ENCODE measurements around the gene GUK1.
"Not testable (repeated sequence)": the region's sequence is repeated elsewhere in the genome, so short reads cannot be mapped to it uniquely, and the experiment has no call there.

Gene GUK1

DNA sequence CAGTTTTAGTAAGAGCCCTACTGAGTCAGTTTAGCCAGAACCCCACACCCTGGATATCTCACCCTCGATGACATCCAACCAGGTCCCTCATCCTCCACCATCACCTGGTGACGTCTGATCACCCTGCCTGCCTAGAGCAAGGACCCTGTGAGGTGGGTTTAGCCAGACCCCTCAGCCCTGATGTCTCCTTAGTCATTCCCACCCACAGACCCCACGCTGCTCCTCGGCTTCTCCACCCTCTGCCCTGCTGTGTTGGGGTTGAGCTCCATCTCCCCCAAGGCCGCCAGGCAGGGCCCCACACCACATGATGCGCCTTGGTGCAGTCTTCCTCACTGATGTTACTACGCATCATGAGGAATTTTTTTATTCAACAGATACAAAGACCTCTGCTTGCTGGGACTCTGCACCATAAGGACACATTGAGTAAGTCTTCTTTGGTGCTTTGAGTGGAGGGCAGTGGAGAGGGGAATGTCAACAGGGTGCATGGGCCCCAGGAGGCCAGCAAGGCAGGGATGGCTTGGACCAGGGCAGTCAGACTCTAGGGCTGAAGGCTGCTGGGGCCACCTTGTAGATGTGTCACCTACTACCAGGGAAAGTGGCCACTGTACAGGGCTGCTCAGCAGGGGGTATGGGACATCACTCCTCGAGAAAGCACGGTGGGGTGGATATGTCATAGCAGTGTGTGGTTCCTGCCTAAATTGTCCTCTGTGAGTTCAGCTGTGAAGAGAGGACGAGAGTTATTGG is 23.9 kb downstream of the GUK1 start:
- no peak for DNase-seq

GRCh38 chr1:228164561-228165371 is 24.7 kb downstream of the GUK1 start:
- no peak for DNase-seq

DNA sequence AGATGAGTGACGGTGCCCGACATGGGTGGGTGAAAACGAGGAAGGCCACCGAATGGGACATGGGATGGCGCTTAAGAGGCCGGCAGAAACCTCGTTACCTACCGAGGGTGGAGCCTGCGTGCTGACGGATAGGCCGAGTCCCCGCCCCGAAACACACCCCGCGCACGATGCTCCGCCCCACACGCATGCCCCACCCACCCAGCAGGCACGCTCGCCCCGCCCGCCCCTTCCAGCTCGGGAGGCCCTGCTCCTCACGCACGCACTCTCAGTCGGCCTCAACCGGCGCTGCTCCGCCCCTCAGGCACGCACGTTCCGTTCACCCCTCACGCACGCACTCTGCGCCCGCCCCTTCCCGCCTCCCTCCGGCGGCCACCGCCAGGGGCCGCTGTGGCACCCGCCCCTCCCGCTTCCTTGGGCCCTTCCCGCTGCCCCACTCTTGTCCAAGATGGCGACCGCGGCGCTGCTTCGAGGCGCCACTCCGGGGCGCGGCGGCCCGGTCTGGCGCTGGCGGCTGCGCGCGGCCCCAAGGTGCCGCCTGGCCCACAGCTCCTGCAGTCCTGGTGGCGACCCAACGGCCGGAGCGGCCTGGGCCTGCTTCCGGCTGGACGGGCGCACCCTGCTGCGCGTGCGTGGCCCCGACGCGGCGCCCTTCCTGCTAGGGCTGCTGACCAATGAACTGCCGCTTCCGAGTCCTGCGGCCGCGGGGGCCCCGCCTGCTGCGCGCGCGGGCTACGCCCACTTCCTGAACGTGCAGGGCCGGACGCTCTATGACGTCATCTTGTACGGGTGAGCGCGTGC is 25.5 kb downstream of the GUK1 start, which contains the start of gene IBA57:
TSS of gene IBA57 (plus strand) at position 433 of the 798 bp plus-strand sequence. CDS start at position 446, 13 bp downstream.
- peak; percentile 99 for DNase-seq

DNA sequence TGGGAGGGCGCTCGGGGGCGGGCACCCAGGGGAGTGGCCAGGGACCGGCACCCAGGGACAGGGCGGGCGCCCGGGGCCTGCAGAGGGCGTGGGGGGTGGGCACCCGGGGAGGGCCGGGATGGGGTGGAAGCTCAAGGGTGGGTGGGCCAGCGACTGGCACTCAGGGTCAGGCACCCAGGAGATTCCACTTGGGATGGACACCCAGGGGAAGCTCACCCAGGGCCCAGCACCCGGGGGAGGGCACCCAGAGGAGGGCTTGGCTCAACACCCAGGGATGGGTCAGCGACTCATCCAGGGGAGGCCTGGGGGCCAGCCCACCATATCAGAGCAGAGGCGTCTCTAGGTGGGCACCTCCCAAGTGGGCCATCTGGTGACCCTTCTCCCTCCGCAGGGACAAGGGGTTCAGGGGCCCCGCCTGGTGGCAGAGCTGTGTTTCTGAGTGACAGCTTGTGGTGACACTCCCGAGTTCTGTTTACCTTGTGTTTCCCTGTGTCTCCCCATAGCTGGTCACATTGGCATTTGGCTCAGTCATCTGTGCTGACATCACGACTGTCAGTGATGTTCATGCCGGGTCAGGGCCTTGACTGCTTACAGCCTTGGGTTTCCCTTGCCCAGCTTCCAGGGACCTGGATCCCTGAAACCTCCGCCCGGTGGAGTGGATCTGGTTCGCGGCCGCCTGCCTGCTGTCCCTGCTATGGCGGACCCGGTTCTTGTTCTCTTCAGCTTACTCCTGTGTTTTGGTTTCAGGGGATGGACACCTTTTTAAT is 26.3 kb downstream of the GUK1 start:
- DNase-seq, result peak; percentile 68

- DNase-seq, result no peak
Measured at GRCh38 chr1:228168563-228169270, 28.6 kb downstream of the GUK1 start.

DNA sequence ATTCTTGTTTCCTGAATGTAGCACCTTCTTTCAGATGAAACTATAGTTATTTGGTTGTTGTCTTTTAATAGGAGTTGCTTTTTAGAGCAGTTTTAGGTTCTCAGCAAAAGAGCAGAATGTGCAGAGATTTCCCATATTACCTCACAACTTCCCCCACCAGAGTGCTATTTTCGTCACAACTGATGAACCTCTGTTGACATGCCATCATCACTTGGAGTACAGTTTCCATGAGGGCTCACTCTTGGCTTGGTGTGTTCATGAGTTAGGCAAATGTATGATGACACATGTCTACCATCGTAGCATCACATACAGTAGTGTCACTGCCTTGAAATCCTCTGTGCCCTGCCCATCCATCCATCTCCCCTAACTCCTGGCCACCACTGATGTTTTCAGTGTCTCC is 29.3 kb downstream of the GUK1 start:
- no peak for DNase-seq

DNA sequence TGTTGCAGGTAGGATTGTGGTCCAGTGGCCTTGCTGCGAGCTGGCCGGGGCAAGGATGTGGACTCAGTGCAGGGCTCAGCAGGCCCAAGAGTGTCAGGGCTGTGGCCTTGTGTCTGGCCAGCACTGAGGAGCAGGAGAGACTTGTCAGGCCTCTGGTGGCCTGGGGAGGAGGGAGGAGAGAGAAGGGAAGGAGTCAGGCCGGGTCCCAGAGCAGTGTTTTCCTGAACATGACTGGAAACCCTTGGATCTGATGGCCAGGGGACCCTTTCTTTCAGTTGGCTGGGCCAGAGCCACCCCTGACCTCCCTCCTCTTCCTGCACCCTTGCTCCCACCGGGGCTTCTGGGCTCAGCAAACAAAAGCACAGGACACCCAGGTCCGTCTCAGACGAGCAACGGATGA is 30.6 kb downstream of the GUK1 start:
- DNase-seq, result no peak

GRCh38 chr1:228171221-228171891 is 31.3 kb downstream of the GUK1 start:
- no peak for DNase-seq

DNA sequence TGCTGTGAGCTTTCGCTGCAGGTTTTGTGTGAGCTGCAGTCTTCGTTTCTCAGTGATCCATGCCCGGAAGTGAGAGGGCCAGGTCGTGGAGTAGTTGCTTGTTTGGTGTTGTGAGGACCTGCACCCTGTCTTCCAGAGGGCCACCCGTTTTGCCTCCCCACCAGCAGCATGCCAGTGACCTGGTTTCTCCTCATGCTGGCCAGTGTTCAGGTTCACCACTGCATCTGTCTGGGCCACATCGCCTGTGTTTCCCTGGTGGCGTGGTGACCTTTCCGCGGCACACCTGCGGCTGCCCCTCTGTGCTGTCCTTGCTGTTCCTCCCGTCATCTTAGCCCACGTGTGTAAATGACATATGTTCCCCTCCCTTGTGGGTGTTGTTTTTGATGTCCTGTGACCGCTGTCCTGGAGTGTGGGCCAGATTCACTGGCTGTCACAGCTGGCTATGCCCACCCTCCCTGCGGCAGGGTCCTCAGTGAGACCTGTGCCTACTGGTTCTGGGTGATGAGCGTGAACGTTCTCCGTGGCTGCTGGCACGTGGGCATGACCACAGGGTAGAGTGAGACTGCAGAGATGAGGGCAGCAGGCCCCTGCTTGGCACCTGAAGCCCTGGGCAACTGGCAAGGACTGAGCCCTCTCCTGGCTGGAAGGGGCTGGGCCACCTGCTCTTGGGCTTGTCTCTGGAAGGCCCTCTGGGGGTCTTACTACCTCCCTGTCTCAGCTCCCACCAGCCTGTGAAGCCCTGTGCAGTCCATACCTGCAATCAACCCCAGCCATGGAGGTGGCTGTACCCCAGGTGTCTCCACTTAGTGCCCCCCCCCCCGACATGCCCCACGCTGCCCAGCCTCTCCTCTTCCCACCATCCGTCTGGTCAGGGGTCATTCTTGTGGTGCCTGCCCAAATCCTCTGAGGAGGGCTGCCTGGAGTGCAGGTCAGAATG is 32.8 kb downstream of the GUK1 start:
- no peak for DNase-seq

DNA sequence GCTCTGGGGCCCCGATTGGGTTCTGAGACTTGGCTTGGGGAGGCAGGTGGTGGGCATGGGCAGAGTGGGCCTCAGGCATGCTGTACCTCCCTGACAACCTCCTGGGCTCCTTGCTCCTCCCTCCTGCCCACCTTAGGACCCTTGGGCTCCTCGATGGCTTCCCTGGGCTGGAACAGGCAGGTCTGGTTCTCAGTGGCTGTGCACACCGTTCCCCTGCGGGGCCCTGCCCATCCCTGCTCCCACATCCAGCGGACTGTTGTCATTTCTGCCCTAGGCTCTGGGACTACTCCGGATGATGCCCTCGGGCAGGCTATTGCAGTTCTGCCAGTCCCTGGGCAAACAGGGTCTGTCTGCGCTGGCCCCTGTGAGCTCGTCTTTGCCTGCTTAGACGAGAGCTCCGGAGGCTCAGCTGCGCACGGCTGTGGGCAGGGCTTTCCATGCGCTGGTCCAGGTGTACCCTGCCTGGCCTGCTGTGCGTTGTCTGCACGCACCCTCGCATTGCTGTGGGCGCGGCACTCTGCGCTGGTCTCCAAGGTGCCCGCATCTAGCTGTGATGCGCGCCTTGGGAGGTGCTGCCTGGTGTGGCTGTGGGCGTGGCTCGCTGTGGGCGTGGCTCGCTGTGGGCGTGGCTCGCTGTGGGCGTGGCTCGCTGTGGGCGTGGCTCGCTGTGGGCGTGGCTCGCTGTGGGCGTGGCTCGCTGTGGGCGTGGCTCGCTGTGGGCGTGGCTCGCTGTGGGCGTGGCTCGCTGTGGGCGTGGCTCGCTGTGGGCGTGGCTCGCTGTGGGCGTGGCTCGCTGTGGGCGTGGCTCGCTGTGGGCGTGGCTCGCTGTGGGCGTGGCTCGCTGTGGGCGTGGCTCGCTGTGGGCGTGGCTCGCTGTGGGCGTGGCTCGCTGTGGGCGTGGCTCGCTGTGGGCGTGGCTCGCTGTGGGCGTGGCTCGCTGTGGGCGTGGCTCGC is 33.7 kb downstream of the GUK1 start:
- not testable (repeated sequence) for DNase-seq

- no peak for DNase-seq
Measured at GRCh38 chr1:228174482-228175315, 34.6 kb downstream of the GUK1 start.

GRCh38 chr1:228175316-228176023 is 35.4 kb downstream of the GUK1 start:
- DNase-seq, result no peak

DNA sequence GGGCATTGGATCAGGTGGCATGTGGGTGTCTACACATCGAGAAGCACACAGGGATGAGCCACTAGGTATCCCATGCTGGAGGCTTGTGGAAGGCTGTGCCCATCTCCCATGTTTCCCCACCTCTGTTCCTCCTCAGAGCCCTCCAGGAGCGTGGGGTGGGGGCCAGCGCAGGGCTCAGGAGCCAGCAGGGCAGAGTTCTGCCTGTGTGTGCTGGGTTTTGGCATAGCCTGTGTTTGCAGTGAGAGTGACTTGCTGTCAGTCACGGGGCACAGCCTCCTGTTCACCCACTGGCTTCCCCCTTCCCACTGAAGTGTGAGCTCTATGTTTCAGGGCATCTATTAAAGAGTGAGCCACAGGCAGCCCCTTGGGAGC is 35.9 kb downstream of the GUK1 start:
- DNase-seq, result no peak

GRCh38 chr1:228176461-228177182 is 36.5 kb downstream of the GUK1 start:
- DNase-seq, result no peak

- no peak for DNase-seq
Measured at GRCh38 chr1:228177183-228177475, 37.0 kb downstream of the GUK1 start.

Data from fibroblast of skin of scalp (primary cell).